Omental fat pad (tissue), 4 donors: Measurements from ENCODE around the gene SFXN5. TPM values are rescaled to one million over a fixed set of nuclear protein-coding genes. Genes with fewer than 3 reads are reported as not detected.

ENCODE experiments used
- ATAC-seq: fragments of 150-250 bp; one replicate; pipeline ENCODE4 v1.9.1; 2016; ENCODE audit warnings: mild to moderate bottlenecking, moderate library complexity; ENCODE audit not compliant: low FRiP score
- DNase-seq: peaks from one replicate; pipeline ENCODE4 v3.0.0-alpha.2; 2019; ENCODE audit warnings: low spot score
- total RNA-seq, 4 donors: library from RNA; depleted of rRNA; stranded (reverse); fragments of >200 nt; gene quantifications; one replicate each; pipeline ENCODE4 v1.1.0, GENCODE V29; 2016
- TF ChIP-seq, protein P1 (sequence below), 3 donors: fragments of 450-650 bp; IDR thresholded peaks; one replicate each; pipeline ENCODE4 v1.5.1; 2016 to 2017; ENCODE audit warnings: antibody characterized with exemption in 3 of 3, mild to moderate bottlenecking in 3 of 3, moderate library complexity in 2 of 3

SFXN5 gene
- total RNA-seq, 4 donors from 2014 or later = 5.1 to 15.6 (median 9.4) TPM

DNA sequence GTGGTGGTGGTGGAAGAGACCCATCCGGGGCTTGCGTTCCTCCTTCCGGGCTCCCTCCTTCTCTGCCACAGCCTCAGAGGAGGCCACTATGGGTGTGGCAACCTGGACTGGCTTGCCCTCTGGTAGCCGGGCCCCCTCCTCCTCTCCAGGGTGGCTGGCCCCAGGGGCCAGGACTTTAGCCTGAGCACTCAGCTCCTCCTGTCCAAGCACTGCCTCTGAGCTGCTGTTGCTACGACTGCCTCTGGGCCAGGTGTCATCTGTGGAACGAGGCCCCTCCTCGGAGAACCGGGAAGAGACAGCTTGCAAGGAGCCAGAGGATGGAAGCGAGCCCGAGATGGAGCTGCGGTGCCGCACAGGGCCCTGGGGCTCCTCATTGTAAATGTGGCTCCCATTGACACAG lies 16.7 kb upstream of the SFXN5 start:
- TF ChIP-seq, protein P1, sequence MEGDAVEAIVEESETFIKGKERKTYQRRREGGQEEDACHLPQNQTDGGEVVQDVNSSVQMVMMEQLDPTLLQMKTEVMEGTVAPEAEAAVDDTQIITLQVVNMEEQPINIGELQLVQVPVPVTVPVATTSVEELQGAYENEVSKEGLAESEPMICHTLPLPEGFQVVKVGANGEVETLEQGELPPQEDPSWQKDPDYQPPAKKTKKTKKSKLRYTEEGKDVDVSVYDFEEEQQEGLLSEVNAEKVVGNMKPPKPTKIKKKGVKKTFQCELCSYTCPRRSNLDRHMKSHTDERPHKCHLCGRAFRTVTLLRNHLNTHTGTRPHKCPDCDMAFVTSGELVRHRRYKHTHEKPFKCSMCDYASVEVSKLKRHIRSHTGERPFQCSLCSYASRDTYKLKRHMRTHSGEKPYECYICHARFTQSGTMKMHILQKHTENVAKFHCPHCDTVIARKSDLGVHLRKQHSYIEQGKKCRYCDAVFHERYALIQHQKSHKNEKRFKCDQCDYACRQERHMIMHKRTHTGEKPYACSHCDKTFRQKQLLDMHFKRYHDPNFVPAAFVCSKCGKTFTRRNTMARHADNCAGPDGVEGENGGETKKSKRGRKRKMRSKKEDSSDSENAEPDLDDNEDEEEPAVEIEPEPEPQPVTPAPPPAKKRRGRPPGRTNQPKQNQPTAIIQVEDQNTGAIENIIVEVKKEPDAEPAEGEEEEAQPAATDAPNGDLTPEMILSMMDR (IDR thresholded peaks at IDR 0.05) = no peak
- ATAC-seq = no peak
- no peak for DNase-seq

DNA sequence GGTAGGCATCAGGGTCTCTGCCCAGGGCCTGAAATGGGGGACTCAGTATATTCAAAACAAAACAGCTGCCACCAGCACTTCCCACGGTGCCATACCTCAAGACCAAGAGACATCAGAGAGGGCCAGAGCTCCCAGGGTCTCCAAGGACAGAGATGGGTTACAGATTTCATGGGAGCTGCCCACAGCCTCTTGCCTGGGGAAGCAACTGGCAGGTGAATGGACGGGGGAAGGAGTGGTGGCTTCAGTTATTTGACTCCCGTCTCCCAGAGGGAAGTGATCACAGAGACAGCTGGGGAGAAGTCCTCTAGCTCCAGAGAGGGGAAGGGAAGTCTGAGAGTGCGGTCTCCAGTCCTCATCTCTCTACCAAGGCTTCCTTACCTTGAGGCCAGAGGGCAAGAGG lies 15.8 kb upstream of the SFXN5 start:
- DNase-seq (no peak), ATAC-seq (no peak)
- TF ChIP-seq, protein P1 (IDR thresholded peaks at IDR 0.05) = no peak

DNA sequence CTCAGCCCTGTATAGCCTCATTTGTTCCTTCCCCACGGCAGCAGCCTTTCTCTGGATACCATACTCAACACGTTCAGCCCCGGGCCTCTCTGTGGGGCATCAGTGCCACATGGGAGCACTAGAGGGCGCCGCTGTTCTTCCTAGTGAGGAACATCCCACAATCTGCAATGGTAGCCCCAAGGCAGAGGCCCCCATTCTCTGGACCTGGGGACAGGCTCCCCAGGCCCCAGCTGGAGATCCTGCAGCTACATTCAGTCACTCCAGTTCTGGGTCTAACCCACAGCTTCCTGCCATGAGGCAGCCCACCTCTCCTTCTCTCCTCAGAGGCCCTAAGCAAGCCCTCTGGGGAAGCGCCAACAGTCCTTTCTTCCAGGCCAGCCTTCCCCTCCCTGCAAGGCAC lies 14.2 kb upstream of the SFXN5 start:
- TF ChIP-seq, protein P1 (IDR thresholded peaks at IDR 0.05) = peak in 1 of 3 donors; percentile 70
- DNase-seq = peak; percentile 90
- ATAC-seq = peak; percentile 39

DNA sequence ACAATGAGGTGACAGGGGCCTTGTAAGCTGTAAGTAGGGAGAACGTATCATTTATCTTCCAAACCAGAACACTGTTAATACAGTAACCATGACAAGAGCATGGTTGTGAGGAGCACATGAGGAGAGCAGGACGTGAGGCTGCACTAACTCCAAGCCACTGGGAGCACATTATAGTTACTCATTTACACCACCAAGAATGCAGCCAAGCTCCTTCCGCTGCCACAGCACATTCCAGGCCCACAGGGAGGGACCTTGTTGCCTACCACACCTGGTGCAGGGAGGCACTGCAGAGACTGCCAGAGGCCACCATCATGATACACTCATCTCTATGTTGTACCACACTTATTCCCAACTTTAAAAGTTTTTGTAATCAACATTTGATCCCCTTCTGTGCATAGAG lies 13.5 kb upstream of the SFXN5 start:
- no peak for ATAC-seq
- TF ChIP-seq, protein P1 (IDR thresholded peaks at IDR 0.05) = no peak

DNA sequence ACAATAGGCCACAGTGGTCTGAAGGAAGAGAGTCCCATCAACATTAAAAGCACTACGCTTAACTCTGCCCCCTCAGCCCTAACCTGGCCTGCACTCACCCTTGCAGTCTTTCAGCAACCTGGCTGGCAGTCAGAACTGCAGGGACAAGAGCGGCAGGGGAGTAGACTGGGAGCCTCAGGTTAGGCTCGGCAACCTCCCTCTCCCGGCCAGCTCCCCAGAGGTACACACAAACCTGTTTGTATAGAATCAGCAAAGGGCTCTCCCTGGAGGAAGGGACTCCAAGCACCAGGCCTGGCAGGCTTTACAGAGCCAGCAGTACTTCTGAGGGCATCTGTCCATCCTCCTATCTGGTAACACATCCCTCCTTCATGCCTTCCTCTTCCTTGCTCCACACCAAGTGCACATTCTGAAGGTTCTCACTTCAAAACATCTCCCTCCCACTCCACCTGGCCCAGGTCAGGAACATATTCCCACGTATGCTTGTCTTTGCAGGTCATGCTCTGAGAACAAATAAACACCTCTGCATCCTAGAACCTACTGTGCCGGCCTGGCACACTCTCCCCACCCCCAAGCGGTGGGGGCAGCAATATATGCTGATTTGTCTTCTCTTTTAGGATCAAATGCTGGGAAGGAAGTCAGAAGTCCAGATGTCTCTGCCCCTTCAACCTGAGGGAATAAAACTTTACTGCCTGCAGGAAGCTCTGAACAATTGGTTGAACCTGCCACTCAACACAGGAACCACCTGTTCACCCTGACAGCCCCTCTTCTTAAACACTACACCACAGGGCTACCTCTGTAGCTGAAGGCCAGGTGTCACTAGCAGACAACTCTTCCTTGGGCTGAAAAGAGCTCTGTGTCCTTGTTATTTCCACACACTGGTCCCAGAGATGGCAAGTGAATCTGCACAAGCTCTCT lies 12.6 kb upstream of the SFXN5 start:
- DNase-seq (no peak), ATAC-seq (no peak)
- TF ChIP-seq, protein P1 (IDR thresholded peaks at IDR 0.05) = no peak

More for the DNA sequence above, 13.5 kb upstream of the SFXN5 start:
- no peak for DNase-seq

DNA sequence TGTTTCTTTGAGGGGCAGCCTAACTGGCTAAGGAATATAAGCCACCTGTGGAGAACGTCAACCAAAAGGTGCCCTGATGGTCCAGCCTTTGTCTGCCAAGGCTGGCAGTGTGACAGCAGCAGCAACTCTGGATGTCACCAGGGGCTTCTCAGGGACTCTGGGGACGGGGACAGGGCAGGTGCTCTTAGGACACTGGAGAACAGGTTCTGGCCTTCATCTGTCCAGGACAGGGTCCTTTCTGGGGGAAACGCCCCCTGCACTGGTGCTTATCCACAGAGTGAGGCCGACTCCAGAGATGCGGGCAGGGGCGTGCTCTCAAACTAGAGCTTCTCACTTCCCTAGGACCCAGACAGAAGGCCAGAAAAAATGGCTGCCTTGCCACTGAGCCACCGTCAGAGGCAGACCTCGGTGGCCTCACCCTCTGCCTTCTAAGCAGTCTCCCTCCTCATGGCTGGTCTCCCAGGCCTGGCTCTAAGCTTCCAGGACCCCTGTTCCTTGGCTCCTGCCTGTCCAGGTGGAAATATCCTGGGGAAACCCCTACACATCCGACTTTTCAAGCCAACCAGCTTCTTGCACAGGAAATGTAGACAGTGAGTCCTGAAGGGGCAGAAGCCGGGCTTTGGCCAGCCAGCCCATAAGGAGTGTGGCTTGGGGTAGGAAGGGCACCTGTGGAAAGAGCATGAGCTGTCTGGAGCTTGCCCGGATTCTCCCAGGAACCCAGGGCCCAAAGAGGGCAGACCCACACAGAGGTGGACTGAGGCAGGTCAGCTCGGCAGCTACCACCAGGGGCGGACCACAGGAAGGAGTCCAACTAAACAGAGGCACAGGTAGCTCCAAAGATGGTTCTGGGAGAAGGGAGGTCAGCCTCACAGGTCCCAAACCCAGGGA lies 11.3 kb upstream of the SFXN5 start:
- TF ChIP-seq, protein P1 (IDR thresholded peaks at IDR 0.05) = no peak
- no peak for DNase-seq
- ATAC-seq = no peak
